ENCODE measurements around the gene HMCN1. TPM values are rescaled to one million over a fixed set of nuclear protein-coding genes. Genes with fewer than 3 reads are reported as not detected.

HMCN1 gene
- total RNA-seq, 1 experiment from 2014 or later: 0.23 TPM

DNA sequence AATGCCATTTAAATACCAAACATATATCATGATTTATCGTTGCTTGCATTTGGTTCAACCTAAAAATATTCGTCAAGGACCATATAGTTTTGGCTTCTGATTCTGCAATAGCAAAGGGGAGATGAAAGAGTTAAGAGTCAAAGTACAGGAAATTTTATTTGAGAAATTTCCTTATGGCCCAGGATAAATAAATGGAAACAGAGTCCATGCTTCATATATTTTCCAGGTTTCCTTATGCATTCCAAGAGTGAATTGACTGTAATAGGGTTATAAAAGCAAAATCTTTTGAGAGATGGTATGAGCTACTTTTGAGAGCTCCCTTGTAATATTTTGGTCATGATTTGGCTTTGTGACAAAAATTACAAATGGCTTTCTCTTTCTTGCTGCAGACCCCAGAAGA, 140.1 kb downstream of the HMCN1 start:
- Histone ChIP-seq H3K4me3 (ENCODE audit: low read depth in 2 of 2, low read length in 2 of 2) (no peak overlapping the region), H3K4me1 (ENCODE audit: control insufficient read depth, insufficient read depth, low read length) (no peaks in the 10 kb centered on the region), H3K27ac (ENCODE audit: low read length) (no peak overlapping the region), H3K9me3 (ENCODE audit: control insufficient read depth, insufficient read depth, low read depth, low read length) (no peaks in the 10 kb centered on the region), H3K27me3 (ENCODE audit: control insufficient read depth, insufficient read depth, low read length) (no peaks in the 10 kb centered on the region), H3K36me3 (ENCODE audit: control insufficient read depth, insufficient read depth, low read length) (no peaks in the 10 kb centered on the region)
- ATAC-seq (no peak), DNase-seq (ENCODE audit: low read depth, low spot score) (no peak)
- no TSS peak for BruUV-seq (replicated peaks)
- in situ Hi-C loops (cut with HindIII; ENCODE audit: low pct_unique_long_range_greater_than_20kb, low sequenced_read_pairs): no loop called here
- TF ChIP-seq SIN3A (IDR thresholded peaks at IDR 0.05; ENCODE audit: borderline replicate concordance, insufficient read depth, low read depth, low read length) (no peak), TCF7L2 (IDR thresholded peaks at IDR 0.05; ENCODE audit: low read depth, low read length) (no peak), POLR2AphosphoS5 (IDR thresholded peaks at IDR 0.05; ENCODE audit: low read depth, low read length) (no peak)
- TF ChIP-seq, protein P1, sequence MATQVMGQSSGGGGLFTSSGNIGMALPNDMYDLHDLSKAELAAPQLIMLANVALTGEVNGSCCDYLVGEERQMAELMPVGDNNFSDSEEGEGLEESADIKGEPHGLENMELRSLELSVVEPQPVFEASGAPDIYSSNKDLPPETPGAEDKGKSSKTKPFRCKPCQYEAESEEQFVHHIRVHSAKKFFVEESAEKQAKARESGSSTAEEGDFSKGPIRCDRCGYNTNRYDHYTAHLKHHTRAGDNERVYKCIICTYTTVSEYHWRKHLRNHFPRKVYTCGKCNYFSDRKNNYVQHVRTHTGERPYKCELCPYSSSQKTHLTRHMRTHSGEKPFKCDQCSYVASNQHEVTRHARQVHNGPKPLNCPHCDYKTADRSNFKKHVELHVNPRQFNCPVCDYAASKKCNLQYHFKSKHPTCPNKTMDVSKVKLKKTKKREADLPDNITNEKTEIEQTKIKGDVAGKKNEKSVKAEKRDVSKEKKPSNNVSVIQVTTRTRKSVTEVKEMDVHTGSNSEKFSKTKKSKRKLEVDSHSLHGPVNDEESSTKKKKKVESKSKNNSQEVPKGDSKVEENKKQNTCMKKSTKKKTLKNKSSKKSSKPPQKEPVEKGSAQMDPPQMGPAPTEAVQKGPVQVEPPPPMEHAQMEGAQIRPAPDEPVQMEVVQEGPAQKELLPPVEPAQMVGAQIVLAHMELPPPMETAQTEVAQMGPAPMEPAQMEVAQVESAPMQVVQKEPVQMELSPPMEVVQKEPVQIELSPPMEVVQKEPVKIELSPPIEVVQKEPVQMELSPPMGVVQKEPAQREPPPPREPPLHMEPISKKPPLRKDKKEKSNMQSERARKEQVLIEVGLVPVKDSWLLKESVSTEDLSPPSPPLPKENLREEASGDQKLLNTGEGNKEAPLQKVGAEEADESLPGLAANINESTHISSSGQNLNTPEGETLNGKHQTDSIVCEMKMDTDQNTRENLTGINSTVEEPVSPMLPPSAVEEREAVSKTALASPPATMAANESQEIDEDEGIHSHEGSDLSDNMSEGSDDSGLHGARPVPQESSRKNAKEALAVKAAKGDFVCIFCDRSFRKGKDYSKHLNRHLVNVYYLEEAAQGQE (IDR thresholded peaks at IDR 0.05; ENCODE audit: insufficient read depth in 1 of 2, low read depth in 2 of 2, low read length in 1 of 2): no peak
- TF ChIP-seq, protein P2, sequence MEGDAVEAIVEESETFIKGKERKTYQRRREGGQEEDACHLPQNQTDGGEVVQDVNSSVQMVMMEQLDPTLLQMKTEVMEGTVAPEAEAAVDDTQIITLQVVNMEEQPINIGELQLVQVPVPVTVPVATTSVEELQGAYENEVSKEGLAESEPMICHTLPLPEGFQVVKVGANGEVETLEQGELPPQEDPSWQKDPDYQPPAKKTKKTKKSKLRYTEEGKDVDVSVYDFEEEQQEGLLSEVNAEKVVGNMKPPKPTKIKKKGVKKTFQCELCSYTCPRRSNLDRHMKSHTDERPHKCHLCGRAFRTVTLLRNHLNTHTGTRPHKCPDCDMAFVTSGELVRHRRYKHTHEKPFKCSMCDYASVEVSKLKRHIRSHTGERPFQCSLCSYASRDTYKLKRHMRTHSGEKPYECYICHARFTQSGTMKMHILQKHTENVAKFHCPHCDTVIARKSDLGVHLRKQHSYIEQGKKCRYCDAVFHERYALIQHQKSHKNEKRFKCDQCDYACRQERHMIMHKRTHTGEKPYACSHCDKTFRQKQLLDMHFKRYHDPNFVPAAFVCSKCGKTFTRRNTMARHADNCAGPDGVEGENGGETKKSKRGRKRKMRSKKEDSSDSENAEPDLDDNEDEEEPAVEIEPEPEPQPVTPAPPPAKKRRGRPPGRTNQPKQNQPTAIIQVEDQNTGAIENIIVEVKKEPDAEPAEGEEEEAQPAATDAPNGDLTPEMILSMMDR (IDR thresholded peaks at IDR 0.05): no peak
- POLR2A ChIA-PET: no interaction called here
- CTCF ChIA-PET: no interaction called here
- intact Hi-C loops (cut with micrococcal nuclease; ENCODE audit: unreplicated experiment): no loop called here

DNA sequence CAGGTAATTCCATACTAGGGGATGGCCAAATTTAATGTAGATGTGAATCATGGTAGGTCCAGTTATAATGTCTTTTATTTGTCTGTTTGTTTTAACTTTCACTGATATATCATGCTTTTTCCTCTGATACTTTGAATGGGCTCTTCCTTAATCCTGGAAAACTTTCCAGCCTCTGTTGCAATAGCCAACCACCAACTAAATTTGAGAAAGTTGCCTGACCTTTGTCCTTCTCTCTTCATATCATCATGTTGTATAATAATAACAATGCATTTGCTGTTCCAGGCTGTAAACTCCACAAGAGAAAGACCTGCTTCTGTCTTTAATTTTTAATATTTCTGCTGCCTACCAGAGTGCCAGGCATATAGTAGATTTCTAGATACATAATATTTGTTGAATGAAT, 146.1 kb downstream of the HMCN1 start:
- no peaks in the 10 kb centered on the region for H3K27me3 ChIP-seq (ENCODE audit: control insufficient read depth, insufficient read depth, low read length)
- CTCF ChIA-PET: no interaction called here
- H3K4me1 ChIP-seq (ENCODE audit: control insufficient read depth, insufficient read depth, low read length): no peaks in the 10 kb centered on the region
- no peaks in the 10 kb centered on the region for H3K9me3 ChIP-seq (ENCODE audit: control insufficient read depth, insufficient read depth, low read depth, low read length)
- ATAC-seq (no peak), DNase-seq (ENCODE audit: low read depth, low spot score) (no peak)
- H3K4me3 ChIP-seq (ENCODE audit: low read depth in 2 of 2, low read length in 2 of 2): no peak overlapping the region
- no peak overlapping the region for H3K27ac ChIP-seq (ENCODE audit: low read length)
- intact Hi-C loops (cut with micrococcal nuclease; ENCODE audit: unreplicated experiment) (no loop called here), in situ Hi-C loops (cut with HindIII; ENCODE audit: low pct_unique_long_range_greater_than_20kb, low sequenced_read_pairs) (no loop called here)
- TF ChIP-seq, protein P1 (IDR thresholded peaks at IDR 0.05; ENCODE audit: insufficient read depth in 1 of 2, low read depth in 2 of 2, low read length in 1 of 2): no peak
- POLR2A ChIA-PET: no interaction called here
- H3K36me3 ChIP-seq (ENCODE audit: control insufficient read depth, insufficient read depth, low read length): no peaks in the 10 kb centered on the region
- BruUV-seq (replicated peaks): no TSS peak

All from Panc1 (cell line).